Measurements from ENCODE around the gene VSTM2L.

The VSTM2L gene

GRCh38 chr20:37944456-37944981 lies 41.6 kb downstream of the VSTM2L start:
- H3K36me3 ChIP-seq (replicated peaks; ENCODE audit: low read depth, low read length): no peaks in the 10 kb centered on the region
- no peaks in the 10 kb centered on the region for H3K79me2 ChIP-seq (ENCODE audit: low read length)
- TF ChIP-seq EZH2phosphoT487 (IDR thresholded peaks at IDR 0.05; ENCODE audit: low read depth): no peak
- TF ChIP-seq CTCF (IDR thresholded peaks at IDR 0.05; ENCODE audit: low read depth, low read length): no peak
- no peaks in the 10 kb centered on the region for H4K20me1 ChIP-seq (ENCODE audit: insufficient read depth, low read length)
- H3K9ac ChIP-seq (ENCODE audit: low read length): no peak overlapping the region
- no peak overlapping the region for H2AFZ ChIP-seq (ENCODE audit: low read depth, low read length)
- H3K4me3 ChIP-seq (ENCODE audit: low read length): no peak overlapping the region
- H3K4me1 ChIP-seq (ENCODE audit: low read length): peaks cover 11% of the 10 kb centered on the region
- no peak overlapping the region for H3K27ac ChIP-seq (ENCODE audit: low read length)
- no peak overlapping the region for H3K4me2 ChIP-seq (ENCODE audit: low read length)
- no peaks in the 10 kb centered on the region for H3K9me3 ChIP-seq (ENCODE audit: insufficient read depth, low read length)
- no peaks in the 10 kb centered on the region; the same call in 1 of the 2 replicates for H3K27me3 ChIP-seq (ENCODE audit: low read depth, low read length)

GRCh38 chr20:37945091-37945547 lies 42.2 kb downstream of the VSTM2L start:
- Histone ChIP-seq H3K4me2 (ENCODE audit: low read length) (no peak overlapping the region), H3K9me3 (ENCODE audit: insufficient read depth, low read length) (no peaks in the 10 kb centered on the region), H4K20me1 (ENCODE audit: insufficient read depth, low read length) (no peaks in the 10 kb centered on the region), H3K4me3 (ENCODE audit: low read length) (no peak overlapping the region), H3K27me3 (ENCODE audit: low read depth, low read length) (no peaks in the 10 kb centered on the region; the same call in 1 of the 2 replicates), H3K79me2 (ENCODE audit: low read length) (no peaks in the 10 kb centered on the region), H3K36me3 (replicated peaks; ENCODE audit: low read depth, low read length) (no peaks in the 10 kb centered on the region), H3K9ac (ENCODE audit: low read length) (no peak overlapping the region), H2AFZ (ENCODE audit: low read depth, low read length) (no peak overlapping the region), H3K4me1 (ENCODE audit: low read length) (peaks cover 11% of the 10 kb centered on the region), H3K27ac (ENCODE audit: low read length) (no peak overlapping the region)
- TF ChIP-seq CTCF (IDR thresholded peaks at IDR 0.05; ENCODE audit: low read depth, low read length) (no peak), EZH2phosphoT487 (IDR thresholded peaks at IDR 0.05; ENCODE audit: low read depth) (no peak)

- no peak overlapping the region for H2AFZ ChIP-seq (ENCODE audit: low read depth, low read length)
- H3K4me2 ChIP-seq (ENCODE audit: low read length): no peak overlapping the region
- no peaks in the 10 kb centered on the region for H4K20me1 ChIP-seq (ENCODE audit: insufficient read depth, low read length)
- no peaks in the 10 kb centered on the region; the same call in 1 of the 2 replicates for H3K27me3 ChIP-seq (ENCODE audit: low read depth, low read length)
- no peak overlapping the region for H3K27ac ChIP-seq (ENCODE audit: low read length)
- H3K4me3 ChIP-seq (ENCODE audit: low read length): no peak overlapping the region
- H3K36me3 ChIP-seq (replicated peaks; ENCODE audit: low read depth, low read length): no peaks in the 10 kb centered on the region
- no peaks in the 10 kb centered on the region for H3K79me2 ChIP-seq (ENCODE audit: low read length)
- H3K9ac ChIP-seq (ENCODE audit: low read length): no peak overlapping the region
- no peak for TF ChIP-seq EZH2phosphoT487 (IDR thresholded peaks at IDR 0.05; ENCODE audit: low read depth)
- TF ChIP-seq CTCF (IDR thresholded peaks at IDR 0.05; ENCODE audit: low read depth, low read length): no peak
- no peaks in the 10 kb centered on the region for H3K9me3 ChIP-seq (ENCODE audit: insufficient read depth, low read length)
- peaks cover 11% of the 10 kb centered on the region for H3K4me1 ChIP-seq (ENCODE audit: low read length)
Observed at GRCh38 chr20:37946946-37947345, 44.0 kb downstream of the VSTM2L start.

- no peaks in the 10 kb centered on the region for H4K20me1 ChIP-seq (ENCODE audit: insufficient read depth, low read length)
- TF ChIP-seq CTCF (IDR thresholded peaks at IDR 0.05; ENCODE audit: low read depth, low read length) (no peak), EZH2phosphoT487 (IDR thresholded peaks at IDR 0.05; ENCODE audit: low read depth) (no peak)
- no peaks in the 10 kb centered on the region for H3K9me3 ChIP-seq (ENCODE audit: insufficient read depth, low read length)
- H3K4me2 ChIP-seq (ENCODE audit: low read length): no peak overlapping the region
- no peak overlapping the region for H3K9ac ChIP-seq (ENCODE audit: low read length)
- no peaks in the 10 kb centered on the region for H3K36me3 ChIP-seq (replicated peaks; ENCODE audit: low read depth, low read length)
- H2AFZ ChIP-seq (ENCODE audit: low read depth, low read length): no peak overlapping the region
- no peaks in the 10 kb centered on the region; the same call in 1 of the 2 replicates for H3K27me3 ChIP-seq (ENCODE audit: low read depth, low read length)
- no peak overlapping the region for H3K27ac ChIP-seq (ENCODE audit: low read length)
- peaks cover 6% of the 10 kb centered on the region for H3K4me1 ChIP-seq (ENCODE audit: low read length)
- no peak overlapping the region for H3K4me3 ChIP-seq (ENCODE audit: low read length)
- H3K79me2 ChIP-seq (ENCODE audit: low read length): no peaks in the 10 kb centered on the region
Observed at GRCh38 chr20:37947943-37948342, 45.0 kb downstream of the VSTM2L start.

All from OCI-LY3 (cell line).